ENCODE data around the gene UBASH3A.

Gene UBASH3A

DNA sequence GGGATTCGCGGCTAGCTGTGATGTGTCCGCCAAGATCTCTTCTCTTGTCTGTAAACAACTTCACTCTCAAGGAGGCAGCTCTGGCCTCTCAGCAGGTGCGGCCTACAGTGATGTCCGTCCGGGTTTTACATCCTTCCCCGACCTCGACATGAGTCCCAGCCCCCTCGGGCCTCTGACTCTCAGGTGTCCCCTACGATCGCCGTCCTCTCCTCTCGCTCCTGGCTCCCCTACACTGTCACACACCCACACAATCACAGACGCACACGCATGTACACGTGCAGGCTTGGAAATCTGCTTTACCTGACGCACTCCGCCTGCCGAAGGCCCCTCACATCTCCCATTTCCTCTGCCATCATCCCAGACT lies 93.1 kb downstream of the UBASH3A start:
- no peak for DNase-seq
